ENCODE measurements around the gene DDX11.
"Not testable (repeated sequence)": the region's sequence is repeated elsewhere in the genome, so short reads cannot be mapped to it uniquely, and the experiment has no call there.

DNA sequence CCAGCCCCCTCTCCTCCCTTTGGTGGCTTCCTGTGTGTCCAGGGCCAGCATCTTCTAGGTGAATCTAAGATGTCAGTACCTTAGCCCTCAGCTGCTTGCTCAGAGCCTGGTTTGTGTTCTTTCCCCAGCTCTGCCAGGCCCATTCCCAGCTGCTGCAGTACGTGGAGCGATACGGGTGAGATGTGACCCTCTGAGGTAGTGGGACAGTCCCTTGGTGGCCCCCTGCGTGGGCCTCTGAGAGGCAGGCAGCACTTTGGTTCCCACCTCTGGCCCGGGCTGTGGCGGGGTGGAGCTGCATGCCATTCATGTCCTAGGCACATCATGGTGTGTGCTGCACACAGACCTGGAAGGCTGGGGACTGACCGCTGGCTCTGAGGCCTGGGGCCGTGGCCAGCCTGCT lies 19.1 kb downstream of the DDX11 start:
- TF ChIP-seq, protein P1, sequence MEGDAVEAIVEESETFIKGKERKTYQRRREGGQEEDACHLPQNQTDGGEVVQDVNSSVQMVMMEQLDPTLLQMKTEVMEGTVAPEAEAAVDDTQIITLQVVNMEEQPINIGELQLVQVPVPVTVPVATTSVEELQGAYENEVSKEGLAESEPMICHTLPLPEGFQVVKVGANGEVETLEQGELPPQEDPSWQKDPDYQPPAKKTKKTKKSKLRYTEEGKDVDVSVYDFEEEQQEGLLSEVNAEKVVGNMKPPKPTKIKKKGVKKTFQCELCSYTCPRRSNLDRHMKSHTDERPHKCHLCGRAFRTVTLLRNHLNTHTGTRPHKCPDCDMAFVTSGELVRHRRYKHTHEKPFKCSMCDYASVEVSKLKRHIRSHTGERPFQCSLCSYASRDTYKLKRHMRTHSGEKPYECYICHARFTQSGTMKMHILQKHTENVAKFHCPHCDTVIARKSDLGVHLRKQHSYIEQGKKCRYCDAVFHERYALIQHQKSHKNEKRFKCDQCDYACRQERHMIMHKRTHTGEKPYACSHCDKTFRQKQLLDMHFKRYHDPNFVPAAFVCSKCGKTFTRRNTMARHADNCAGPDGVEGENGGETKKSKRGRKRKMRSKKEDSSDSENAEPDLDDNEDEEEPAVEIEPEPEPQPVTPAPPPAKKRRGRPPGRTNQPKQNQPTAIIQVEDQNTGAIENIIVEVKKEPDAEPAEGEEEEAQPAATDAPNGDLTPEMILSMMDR (conservative IDR thresholded peaks at IDR 0.05; ENCODE audit: low read depth in 2 of 2), result not testable (repeated sequence)
- TF ChIP-seq POLR2AphosphoS5 (IDR thresholded peaks at IDR 0.05; ENCODE audit: low read depth); ZNF331 (CRISPR knock-in tag; IDR thresholded peaks at IDR 0.05; ENCODE audit: low read depth): not testable (repeated sequence)

Measured in GM23338 (cell line).